ENCODE data around the gene BTBD2. TPM values are rescaled to one million over a fixed set of nuclear protein-coding genes. Genes with fewer than 3 reads are reported as not detected.

BTBD2 gene
- total and polyA plus RNA-seq, 2 donors (not counting 1 experiment from before 2014, with no cell fraction given) = 75.2 to 85.6 TPM

GRCh38 chr19:2058570-2059421 lies 43.3 kb upstream of the BTBD2 start:
- Histone ChIP-seq H3K36me3 (replicated peaks in 1 of 2; ENCODE audit: control extremely low read depth in 1 of 2, control insufficient read depth in 1 of 2, extremely low read depth in 1 of 2, insufficient read depth in 2 of 2, low read length in 1 of 2) (no peaks in the 10 kb centered on the region), H3K9me3 (ENCODE audit: control extremely low read depth in 1 of 3, control insufficient read depth in 2 of 3, insufficient read depth in 1 of 3, low read length in 2 of 3) (peaks cover 0 to 3% (median 0%) of the 10 kb centered on the region in 3 donors), H3K9ac (ENCODE audit: low read length) (no peak overlapping the region), H4K20me1 (ENCODE audit: control insufficient read depth, insufficient read depth, low read length, poor library complexity, severe bottlenecking) (no peaks in the 10 kb centered on the region), H3K4me2 (replicated peaks; ENCODE audit: low read depth, low read length, poor library complexity, severe bottlenecking) (no peak overlapping the region), H3K4me1 (ENCODE audit: control insufficient read depth in 2 of 2, insufficient read depth in 2 of 2, low read length in 2 of 2) (peaks cover 54 to 87% of the 10 kb centered on the region in 2 donors), H3K79me2 (ENCODE audit: control insufficient read depth, insufficient read depth, low read length) (peaks cover 49% of the 10 kb centered on the region), H2AFZ (ENCODE audit: insufficient read depth, low read depth, low read length, poor library complexity, severe bottlenecking) (no peak overlapping the region), H3K4me3 (ENCODE audit: control extremely low read depth in 1 of 5, extremely low read depth in 1 of 5, insufficient read depth in 1 of 5, low read depth in 2 of 5, low read length in 4 of 5) (no peak overlapping the region), H3K27me3 (replicated peaks in 1 of 4; ENCODE audit: control extremely low read depth in 1 of 4, control insufficient read depth in 3 of 4, insufficient read depth in 4 of 4, low read length in 3 of 4) (no peaks in the 10 kb centered on the region), H3K27ac (ENCODE audit: low read length in 2 of 2) (peak overlapping the region; percentile 33 to 54)
- ATAC-seq (ENCODE audit: low read depth) (no peak), DNase-seq (no peak)
- no peaks in the 10 kb centered on the region for H3K27me3 Mint-ChIP-seq
- H3K27ac Mint-ChIP-seq = peak overlapping the region; percentile 70
- peaks cover 60% of the 10 kb centered on the region for H3K4me1 Mint-ChIP-seq
- no peaks in the 10 kb centered on the region for H3K9me3 Mint-ChIP-seq (ENCODE audit: insufficient read depth)
- intact Hi-C loops (cut with micrococcal nuclease) = no loop called here
- 100% methylated on average over 7 of the region's 27 CpGs for WGBS (ENCODE audit: insufficient coverage)
- ChIA-PET POLR2A (interaction anchor here (0.5 to 1.2 kb wide), 6 partner anchors 14 to 1124 kb away, joined by 3 to 7 read pairs (median 6); no protein-coding TSS in a partner anchor), CTCF (interaction anchor here (1.1 kb wide), 1 partner anchor 38 kb away, joined by 4 read pairs; no protein-coding TSS in a partner anchor)
- TF ChIP-seq CTCF (IDR thresholded peaks at IDR 0.05) (no peak), EZH2 (IDR thresholded peaks at IDR 0.05; ENCODE audit: borderline replicate concordance, insufficient read depth, low read depth, low read length, poor library complexity, severe bottlenecking) (no peak)
- H3K4me3 Mint-ChIP-seq = peak overlapping the region; percentile 21

Measured in B cell (primary cell).